ENCODE data around the gene TMEM30B. TPM values are rescaled to one million over a fixed set of nuclear protein-coding genes. Genes with fewer than 3 reads are reported as not detected.
"Not testable (repeated sequence)": the region's sequence is repeated elsewhere in the genome, so short reads cannot be mapped to it uniquely, and the experiment has no call there.

TMEM30B gene
- total RNA-seq, 2 donors from 2014 or later: 68.2 to 77.1 TPM

DNA sequence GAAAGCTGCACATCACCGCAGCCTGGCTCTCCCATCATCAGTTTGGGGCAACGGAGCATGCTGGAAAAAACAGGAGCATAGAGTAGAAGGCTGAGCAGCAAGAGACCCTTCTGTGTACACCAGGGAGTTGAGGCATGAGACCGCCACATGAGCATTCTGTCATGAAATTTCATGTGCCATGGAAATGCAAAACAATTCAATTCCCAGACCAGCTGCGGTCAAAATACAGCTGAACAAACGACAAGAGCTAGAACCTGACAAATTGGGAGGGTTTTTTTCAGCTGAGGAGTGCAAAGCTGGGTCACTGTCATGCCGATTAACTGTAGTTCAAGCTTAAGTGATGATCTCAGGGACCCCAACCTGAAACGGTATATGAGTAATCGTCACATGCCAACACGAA is 37.1 kb downstream of the TMEM30B start:
- no peaks in the 10 kb centered on the region for H3K4me1 ChIP-seq
- TF ChIP-seq, protein P1, sequence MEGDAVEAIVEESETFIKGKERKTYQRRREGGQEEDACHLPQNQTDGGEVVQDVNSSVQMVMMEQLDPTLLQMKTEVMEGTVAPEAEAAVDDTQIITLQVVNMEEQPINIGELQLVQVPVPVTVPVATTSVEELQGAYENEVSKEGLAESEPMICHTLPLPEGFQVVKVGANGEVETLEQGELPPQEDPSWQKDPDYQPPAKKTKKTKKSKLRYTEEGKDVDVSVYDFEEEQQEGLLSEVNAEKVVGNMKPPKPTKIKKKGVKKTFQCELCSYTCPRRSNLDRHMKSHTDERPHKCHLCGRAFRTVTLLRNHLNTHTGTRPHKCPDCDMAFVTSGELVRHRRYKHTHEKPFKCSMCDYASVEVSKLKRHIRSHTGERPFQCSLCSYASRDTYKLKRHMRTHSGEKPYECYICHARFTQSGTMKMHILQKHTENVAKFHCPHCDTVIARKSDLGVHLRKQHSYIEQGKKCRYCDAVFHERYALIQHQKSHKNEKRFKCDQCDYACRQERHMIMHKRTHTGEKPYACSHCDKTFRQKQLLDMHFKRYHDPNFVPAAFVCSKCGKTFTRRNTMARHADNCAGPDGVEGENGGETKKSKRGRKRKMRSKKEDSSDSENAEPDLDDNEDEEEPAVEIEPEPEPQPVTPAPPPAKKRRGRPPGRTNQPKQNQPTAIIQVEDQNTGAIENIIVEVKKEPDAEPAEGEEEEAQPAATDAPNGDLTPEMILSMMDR (IDR thresholded peaks at IDR 0.05): no peak
- no peak overlapping the region for H3K27ac ChIP-seq

DNA sequence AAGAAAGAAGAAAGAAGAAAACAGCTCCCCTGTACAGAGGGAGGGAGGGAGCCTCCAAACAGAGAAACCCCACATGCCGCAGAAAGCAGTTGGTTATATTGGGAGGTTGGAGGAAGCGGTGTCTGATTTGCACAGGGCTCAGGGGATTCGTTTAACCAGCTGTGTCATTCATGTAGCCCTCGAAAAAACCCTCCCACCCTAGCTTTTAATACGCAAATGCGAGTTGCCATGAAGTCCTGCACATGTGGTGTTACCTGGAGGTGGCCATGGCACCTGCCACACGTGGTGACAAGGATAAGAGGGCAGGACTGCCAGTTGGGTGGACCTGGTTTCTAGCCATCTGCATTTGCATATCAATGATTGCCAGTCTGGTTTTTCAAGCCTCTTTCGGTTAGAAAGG is 40.9 kb downstream of the TMEM30B start:
- intact Hi-C loops (cut with DNase I): no loop called here
- TF ChIP-seq, protein P1 (IDR thresholded peaks at IDR 0.05): no peak

More for the DNA sequence above, 37.1 kb downstream of the TMEM30B start:
- intact Hi-C loops (cut with DNase I): no loop called here
- no peak for DNase-seq
- no peak overlapping the region for H3K9ac ChIP-seq (ENCODE audit: low read depth in 2 of 2, low read length in 2 of 2)
- H3K36me3 ChIP-seq: no peaks in the 10 kb centered on the region
- H3K27me3 ChIP-seq: no peaks in the 10 kb centered on the region
- H3K9me3 ChIP-seq: no peaks in the 10 kb centered on the region
- no peak overlapping the region for H3K4me3 ChIP-seq

DNA sequence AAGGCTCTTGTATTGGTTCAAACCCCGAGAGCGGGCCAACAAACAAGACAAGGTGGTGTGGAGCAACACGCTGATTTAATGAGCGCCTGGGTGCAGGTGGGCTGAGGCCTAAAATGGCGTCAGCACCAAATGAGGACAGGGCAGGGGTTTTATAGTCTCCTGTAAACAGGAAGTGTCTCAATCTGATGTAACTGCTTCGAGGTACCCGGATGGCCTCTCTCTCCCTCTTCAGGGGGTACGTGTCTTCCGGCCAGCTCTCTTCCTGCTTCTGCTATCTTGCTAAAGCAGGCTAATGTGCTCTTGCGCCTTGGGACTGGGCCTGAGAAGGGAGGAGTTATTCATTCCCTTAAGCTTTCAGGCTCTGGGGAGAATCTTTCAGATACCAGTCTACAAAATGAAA is 41.9 kb downstream of the TMEM30B start:
- H3K36me3 ChIP-seq; H3K4me3 ChIP-seq; H3K9ac ChIP-seq (ENCODE audit: low read depth in 2 of 2, low read length in 2 of 2); intact Hi-C loops (cut with DNase I); H3K27me3 ChIP-seq; H3K27ac ChIP-seq; H3K9me3 ChIP-seq; DNase-seq; H3K4me1 ChIP-seq: not testable (repeated sequence)

More for the DNA sequence above, 40.9 kb downstream of the TMEM30B start:
- Histone ChIP-seq H3K27ac (no peak overlapping the region), H3K4me1 (no peaks in the 10 kb centered on the region), H3K4me3 (no peak overlapping the region), H3K9ac (ENCODE audit: low read depth in 2 of 2, low read length in 2 of 2) (no peak overlapping the region), H3K36me3 (no peaks in the 10 kb centered on the region), H3K27me3 (no peaks in the 10 kb centered on the region), H3K9me3 (no peaks in the 10 kb centered on the region)
- no peak for DNase-seq

DNA sequence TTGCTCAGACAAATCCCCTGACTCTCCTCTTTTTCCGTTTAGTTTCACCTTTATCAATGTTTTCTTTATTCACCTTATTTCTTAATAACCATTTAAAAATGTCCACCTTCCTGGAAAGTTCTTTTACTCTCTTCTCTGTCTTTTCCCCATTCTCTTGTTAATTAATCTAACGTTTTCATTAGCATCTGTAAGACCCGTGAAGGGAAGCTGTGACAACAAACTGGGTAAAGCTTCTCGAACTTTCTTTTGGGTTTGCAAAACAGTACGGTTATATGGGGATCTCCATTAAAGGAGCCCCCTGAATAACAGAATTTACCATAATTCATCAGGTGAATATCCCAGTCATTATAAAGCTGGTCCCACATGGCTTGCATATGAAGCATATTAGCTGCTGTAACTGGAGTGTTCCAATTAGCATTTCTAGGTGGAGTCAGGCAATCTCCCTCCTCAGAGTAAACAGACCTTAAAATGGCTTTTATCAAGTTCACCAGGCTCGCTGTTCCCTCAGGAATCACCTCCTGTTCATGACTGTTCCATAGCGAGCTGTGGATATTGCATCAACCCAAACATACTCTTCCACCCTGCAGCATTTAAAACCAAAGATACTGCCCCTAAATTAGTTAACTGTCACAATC is 42.4 kb downstream of the TMEM30B start:
- no peak overlapping the region for H3K27ac ChIP-seq
- DNase-seq: no peak
- H3K4me3 ChIP-seq: no peak overlapping the region
- H3K9ac ChIP-seq (ENCODE audit: low read depth in 2 of 2, low read length in 2 of 2): no peak overlapping the region
- H3K27me3 ChIP-seq: no peaks in the 10 kb centered on the region
- no peaks in the 10 kb centered on the region for H3K4me1 ChIP-seq
- intact Hi-C loops (cut with DNase I): no loop called here
- H3K9me3 ChIP-seq: no peaks in the 10 kb centered on the region
- H3K36me3 ChIP-seq: no peaks in the 10 kb centered on the region
- TF ChIP-seq, protein P1 (IDR thresholded peaks at IDR 0.05): no peak

DNA sequence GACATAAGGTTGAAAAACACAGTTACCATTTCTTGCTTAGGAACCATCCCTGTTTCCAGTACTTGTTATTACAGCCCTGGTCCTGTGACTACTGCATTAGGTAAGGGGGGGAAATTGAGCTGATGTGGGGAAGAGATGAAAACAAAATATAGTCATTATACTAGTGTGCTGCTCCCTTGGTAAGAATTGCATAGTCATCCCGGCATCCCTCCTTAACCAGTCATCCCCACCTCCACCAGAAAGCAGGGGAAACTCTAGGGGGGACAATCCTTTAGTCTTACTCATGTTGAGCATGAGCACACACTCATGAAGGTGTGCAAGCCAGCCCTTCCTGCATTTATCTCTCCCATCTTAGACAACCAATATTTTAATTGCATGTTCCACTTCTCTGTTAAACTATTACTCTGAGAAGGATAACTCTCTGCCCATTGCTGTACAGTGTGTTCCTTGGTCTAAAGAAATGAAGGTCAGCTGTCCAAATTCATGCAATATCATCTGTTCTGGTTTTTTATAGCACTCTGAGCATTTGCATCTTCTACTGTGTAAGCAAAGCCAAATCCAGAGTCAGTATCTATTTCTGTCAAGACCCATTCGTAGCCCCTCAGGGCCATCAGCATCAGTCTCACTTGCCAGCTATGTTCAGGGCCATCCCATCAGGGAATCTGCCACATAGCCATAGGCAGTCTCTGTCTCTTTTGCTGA is 46.8 kb downstream of the TMEM30B start:
- H3K27ac ChIP-seq: no peak overlapping the region
- intact Hi-C loops (cut with DNase I): no loop called here
- TF ChIP-seq, protein P1 (IDR thresholded peaks at IDR 0.05): no peak
- DNase-seq: no peak
- H3K9ac ChIP-seq (ENCODE audit: low read depth in 2 of 2, low read length in 2 of 2): no peak overlapping the region
- no peak overlapping the region for H3K4me3 ChIP-seq
- no peaks in the 10 kb centered on the region for H3K27me3 ChIP-seq
- H3K36me3 ChIP-seq: no peaks in the 10 kb centered on the region
- no peaks in the 10 kb centered on the region for H3K4me1 ChIP-seq
- no peaks in the 10 kb centered on the region for H3K9me3 ChIP-seq

DNA sequence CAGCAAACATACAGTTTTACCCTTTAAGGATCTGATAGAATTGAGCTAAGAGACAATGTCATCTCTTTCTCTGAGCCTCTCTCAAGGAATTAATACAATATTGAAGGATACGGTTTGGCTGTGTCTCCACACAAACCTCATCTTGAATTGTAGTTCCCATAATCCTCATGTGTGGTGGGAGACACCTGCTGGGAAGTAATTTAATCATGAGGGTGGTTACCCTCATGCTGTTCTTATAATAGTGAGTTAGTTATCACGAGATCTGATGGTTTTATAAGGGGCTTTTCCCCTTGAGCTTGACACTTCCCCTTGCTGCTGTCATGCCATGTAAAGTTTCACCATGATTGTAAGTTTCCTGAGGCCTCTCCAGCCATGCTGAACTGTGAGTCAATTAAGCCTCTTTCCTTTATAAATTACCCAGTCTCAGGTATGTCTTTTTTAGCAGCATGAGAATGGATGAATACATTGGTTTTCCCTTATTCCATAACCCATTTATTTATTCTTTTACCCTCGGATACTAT is 47.6 kb downstream of the TMEM30B start:
- intact Hi-C loops (cut with DNase I): no loop called here
- no peak overlapping the region for H3K4me3 ChIP-seq
- DNase-seq: no peak
- H3K27me3 ChIP-seq: no peaks in the 10 kb centered on the region
- TF ChIP-seq, protein P1 (IDR thresholded peaks at IDR 0.05): no peak
- no peaks in the 10 kb centered on the region for H3K4me1 ChIP-seq
- no peaks in the 10 kb centered on the region for H3K36me3 ChIP-seq
- H3K9me3 ChIP-seq: no peaks in the 10 kb centered on the region
- H3K9ac ChIP-seq (ENCODE audit: low read depth in 2 of 2, low read length in 2 of 2): no peak overlapping the region
- no peak overlapping the region for H3K27ac ChIP-seq
